HG02642 (cell line): ENCODE data around the gene PSG1.
"Not testable (repeated sequence)": the region's sequence is repeated elsewhere in the genome, so short reads cannot be mapped to it uniquely, and the experiment has no call there.

Experiments
- ATAC-seq: cut with Tn5 transposase; IDR thresholded peaks from one replicate; pipeline ENCODE4 v1.9.1; 2021; ENCODE audit warnings: mild to moderate bottlenecking; ENCODE audit not compliant: unreplicated experiment, poor library complexity

PSG1 gene

DNA sequence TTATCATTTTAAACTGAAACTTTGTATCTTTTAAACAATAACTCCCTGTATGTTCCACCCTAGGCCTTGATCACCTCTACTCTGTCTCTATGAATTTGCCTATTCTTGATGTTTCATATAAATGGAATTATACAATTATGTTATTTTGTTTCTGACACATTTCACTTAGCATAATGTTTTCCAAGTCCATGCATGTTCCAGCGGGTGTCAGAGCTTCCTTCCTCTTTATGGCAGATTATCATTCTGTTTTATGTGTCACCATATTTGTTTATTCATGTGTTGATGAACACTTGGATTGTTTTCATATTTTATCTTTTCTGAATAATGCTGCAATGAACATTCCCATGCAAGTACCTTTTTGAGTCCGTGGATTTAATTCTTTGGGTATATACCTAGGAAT, 3.2 kb upstream of the PSG1 start:
- ATAC-seq, result not testable (repeated sequence)

DNA sequence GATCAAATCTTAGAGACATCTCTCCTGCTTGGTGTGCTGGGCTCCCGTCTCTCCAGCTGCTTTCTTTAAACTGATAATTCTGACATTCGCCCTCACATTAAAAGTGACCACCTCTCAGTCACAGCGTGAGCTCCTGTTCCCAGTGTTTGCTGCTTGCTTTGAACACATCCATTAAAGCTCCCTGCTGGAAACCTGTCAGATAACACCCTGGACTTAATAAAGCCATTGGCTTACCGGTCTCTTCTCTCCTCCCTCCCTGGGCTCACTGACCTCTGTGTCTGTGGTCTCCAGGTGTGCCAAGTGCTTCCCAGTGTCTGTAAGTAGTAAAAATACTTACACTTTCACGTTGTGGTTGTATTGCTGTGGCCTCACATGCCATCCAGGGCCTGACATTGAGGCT, 2.5 kb upstream of the PSG1 start:
- ATAC-seq, result not testable (repeated sequence)

DNA sequence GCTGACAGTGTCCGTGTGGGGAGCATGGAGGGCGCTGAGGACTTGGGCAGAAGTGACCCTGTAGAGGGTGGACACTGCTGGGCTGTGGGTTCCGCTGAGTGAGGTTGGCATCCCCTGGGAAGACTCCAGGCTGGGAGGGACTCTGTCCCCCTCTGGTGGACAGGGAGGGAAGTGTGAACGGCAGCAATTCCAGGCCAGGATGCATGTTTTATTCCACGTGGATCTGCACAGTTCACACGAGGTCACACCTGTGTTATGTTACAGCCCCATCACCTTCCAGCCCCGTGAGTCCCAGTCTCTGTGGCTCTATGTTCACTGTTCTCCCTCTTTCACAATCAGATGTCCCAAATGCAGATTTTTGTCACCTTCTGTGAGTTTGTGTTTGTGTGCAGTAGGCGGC, 1.8 kb upstream of the PSG1 start:
- ATAC-seq, result not testable (repeated sequence)

DNA sequence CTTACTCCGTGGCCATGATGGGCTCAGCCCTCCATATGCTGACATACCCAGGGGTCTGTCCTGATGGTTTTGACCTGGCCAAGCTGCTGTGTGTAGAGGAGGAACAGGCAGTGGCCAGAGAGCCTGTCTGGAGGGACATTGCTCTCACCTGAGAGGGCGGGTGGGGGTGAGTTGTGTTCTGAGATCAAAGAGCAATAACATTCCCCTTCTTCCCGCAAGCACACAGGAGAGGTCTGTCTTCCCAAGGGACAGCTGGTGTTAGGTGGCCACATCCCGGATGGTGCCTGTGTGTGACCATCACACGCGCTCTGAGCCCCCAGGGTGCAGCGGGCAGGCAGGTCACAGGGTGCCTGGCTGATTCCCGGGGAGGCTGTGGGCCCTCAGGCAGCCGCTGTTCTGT, 1.1 kb upstream of the PSG1 start:
- ATAC-seq, result not testable (repeated sequence)

DNA sequence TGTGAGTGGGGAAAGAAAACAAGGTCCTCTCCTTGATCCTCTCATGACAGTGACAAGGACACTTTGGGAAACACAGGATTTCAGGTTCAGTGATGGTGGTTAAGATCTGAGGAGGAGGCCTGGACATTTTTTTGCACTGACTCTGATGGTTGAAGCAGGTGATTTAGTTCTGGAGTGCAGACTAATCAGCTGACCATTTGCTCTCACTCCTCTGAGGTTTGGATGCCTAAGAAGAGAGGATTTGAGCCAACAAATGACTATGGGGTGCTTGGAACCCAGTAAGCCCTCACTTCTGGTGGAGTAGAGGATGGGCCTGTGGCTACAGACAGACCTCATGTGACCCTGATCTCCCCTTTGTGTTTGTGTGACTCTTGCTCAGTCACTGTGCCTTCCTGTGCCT, 2.9 kb downstream of the PSG1 start:
- not testable (repeated sequence) for ATAC-seq

DNA sequence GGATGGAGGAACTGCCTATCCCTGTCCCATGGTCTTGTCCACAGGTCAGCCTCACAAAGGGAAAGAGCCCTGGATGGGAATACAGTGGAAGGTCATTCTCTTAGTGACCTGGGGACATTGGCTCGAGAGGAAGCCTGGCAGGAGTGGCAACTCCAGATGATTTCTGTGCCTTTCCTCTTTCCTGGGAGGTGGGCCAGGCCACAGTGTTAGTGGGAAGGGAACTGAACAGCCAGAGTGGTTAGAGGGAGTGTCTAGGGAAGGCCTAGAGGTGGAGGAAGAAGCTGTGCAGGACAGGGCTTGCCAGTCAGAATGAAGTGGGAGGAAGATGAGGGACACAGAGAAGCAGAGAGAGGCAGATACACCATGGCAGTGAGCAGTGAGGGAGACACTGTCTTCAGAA, 3.6 kb downstream of the PSG1 start:
- not testable (repeated sequence) for ATAC-seq

DNA sequence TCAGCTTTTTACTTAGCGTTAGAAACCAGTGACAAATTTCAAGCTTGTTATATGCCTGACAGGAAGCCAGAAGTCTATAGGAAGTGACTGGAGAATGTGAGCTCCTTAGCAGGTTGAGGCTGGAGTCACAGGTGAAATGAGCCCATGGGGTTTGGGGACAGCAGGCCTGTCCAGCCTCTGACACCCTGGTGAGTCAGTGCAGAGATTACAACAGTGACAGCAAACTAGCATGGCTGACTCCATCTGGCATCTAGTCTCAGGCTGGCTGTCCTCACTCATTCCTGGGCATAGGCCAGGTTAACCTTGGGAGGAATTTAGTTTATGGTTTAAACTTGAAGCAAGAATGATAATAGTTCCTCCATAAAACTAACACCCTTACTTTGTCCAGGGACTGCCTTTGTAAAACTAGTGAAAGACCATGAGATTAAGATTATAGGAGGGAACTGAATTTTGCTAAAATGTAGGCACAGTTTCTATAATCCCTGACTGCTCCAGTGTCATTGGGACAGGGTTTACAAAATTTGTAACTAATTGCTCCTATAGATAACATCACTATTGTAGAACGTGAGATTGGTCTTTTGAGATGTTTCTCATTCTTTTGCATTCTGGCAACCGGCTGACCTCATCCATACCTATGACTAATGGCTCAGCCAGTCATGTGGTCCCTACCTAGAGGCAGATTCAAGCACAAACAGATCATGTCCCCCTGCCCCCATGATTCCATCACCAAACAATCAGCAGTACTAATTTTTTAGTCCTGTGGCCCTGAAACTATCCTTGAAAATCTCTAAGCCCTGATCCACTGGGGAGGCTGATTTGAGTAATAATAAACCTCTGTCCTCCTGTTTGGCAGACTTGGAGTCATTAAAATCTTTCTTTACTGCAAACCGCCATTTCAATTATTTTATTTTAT, 4.4 kb downstream of the PSG1 start:
- ATAC-seq, result not testable (repeated sequence)

DNA sequence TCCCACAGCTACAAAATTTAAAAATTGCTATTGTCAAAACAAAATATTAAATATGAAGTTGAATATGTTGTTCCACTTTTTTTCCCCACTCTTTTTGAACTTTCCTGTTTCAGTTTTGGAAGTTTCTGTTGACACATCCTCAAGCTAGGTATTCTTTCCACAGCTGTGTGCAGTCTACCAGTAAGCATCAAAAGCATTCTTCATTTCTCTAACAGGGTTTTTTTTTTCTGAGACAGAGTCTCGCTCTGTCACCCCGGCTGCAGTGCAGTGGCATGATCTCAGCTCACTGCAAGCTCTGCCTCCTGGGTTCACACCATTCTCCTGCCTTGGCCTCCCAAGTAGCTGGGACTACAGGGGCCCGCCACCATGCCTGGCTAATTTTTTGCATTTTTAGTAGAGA, 5.4 kb downstream of the PSG1 start:
- ATAC-seq, result not testable (repeated sequence)

DNA sequence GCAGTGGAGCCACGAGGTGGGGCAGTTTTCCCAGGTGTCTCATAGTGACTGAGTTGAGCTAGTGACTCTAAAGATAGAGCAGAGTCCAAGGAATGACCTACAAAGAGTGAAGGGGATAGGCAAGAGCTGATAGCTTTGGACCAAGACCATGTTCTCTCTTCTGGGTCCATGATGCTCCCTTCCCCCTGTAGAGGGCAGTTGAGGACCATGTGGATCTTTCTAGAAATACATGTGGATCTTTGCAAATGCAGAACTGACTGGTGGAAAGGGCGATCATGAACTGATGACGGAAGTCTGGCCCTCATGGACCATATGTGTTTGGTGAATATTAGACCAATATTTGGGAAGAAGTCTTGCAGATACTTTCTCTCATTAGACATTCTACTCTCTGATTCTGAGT, 6.9 kb downstream of the PSG1 start:
- no peak for ATAC-seq

DNA sequence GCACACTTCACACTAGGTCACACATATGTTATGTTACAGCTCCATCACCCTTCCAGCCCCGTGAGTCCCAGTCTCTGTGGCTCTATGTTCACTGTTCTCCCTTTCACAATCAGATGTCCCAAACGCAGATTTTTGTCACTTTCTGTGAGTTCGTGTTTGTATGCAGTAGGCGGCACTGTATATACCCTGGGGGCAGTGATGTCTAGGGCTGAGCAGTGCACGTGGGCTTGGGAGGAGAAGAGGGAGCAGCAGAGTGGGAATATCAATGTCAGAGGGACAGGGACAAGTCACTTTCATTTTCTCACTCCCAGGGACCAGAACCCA, 22.0 kb downstream of the PSG1 start:
- ATAC-seq, result no peak

DNA sequence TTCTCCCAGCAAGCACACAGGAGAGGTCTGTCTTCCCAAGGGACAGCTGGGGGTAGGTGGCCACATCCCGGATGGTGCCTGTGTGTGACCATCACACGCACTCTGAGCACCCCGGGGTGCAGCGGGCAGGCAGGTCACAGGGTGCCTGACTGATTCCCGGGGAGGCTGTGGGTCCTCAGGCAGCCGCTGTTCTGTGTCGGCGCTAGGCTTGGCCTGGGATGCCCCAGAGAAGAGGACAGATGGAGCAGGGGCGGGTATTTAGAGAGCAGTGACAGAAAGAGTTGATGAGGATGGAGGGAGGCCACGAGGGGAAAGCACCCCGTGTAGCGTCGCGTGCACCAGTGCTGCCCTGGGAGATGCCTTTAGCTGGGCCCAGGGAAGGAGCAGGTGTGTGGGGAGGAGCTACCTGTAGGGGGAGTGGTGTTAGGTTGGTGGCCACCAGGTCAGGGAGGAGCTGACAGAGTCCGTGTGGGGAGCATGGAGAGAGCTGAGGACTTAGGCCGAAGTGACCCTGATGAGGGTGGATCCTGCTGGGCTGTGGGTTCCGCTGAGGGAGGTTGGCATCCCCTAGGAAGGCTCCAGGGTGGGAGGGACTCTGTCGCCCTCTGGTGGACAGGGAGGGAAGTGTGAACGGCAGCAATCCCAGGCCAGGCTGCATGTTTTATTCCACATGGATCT, 22.5 kb downstream of the PSG1 start:
- not testable (repeated sequence) for ATAC-seq

DNA sequence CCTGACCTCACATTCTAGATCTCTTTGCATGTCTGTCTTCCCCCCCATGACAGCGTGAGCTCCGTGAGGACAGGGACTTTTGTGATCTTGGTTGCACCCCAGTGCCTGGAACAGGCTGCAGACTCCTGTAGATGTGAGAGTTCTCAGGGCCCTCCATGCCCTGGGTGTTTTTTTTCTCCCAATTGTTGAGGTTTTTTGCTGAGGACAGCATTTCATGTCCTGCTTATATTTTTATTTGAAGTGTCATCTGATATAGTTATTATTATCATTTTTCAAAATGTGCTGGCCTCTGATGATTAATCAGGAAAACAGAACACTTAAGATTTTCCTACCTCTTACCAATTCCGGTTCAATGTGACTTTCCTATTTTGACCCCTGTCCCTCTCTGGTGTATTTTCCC, 24.8 kb downstream of the PSG1 start:
- not testable (repeated sequence) for ATAC-seq

DNA sequence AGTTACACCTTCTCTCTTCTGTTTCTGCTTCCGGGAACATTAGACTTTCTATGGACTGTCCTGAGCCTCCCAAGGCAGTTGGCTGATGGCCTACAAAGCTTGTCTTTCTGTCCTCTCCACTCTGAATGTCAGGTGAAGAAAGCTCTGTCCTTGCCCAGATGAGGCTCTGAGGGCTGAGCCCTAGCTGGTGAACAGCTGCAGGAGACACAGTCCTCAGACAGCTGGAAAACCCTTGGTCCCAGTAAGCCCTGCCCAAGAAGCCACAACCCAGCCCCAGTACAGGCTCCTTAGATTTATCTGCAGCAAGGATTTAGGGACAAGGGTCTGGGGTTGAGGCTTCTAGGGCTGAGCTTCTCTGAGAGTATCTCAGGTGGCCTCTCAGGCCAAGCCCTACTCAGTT, 26.3 kb downstream of the PSG1 start:
- not testable (repeated sequence) for ATAC-seq

DNA sequence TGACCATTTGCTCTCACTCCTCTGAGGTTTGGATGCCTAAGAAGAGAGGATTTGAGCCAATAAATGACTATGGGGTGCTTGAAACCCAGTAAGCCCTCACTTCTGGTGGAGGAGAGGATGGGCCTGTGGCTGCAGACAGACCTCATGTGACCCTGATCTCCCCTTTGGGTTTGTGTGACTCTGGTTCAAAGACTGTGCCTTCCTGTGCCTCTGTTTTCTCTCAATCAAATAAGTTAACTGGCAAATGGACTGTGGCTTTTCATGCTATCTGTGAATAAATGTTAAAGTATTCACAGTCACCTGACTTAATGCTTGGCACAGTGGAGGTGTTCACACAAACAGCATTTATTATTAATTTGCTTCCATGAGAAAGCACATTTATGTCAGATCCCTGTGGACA, 26.7 kb downstream of the PSG1 start:
- ATAC-seq, result not testable (repeated sequence)

DNA sequence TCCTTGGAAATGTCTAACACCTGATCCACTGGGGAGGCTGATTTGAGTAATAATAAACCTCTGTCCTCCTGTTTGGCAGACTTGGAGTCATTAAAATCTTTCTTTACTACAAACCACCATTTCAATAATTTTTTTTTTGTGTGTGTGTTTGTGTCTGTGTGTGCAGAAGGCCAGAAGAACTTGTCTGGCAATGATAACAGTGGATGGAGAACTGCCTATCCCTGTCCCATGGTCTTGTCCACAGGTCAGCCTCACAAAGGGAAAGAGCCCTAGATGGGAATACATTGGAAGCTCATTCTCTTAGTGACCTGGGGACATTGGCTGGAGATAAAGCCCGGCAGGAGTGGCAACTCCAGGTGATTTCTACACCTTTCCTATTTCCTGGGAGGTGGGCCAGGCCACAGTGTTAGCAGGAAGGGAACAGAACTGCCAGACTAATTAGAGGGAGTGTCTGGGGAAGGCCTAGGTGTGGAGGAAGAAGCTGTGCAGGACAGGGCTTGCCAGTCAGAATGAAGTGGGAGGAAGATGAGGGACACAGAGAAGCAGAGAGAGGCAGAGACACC, 27.7 kb downstream of the PSG1 start:
- ATAC-seq, result not testable (repeated sequence)

DNA sequence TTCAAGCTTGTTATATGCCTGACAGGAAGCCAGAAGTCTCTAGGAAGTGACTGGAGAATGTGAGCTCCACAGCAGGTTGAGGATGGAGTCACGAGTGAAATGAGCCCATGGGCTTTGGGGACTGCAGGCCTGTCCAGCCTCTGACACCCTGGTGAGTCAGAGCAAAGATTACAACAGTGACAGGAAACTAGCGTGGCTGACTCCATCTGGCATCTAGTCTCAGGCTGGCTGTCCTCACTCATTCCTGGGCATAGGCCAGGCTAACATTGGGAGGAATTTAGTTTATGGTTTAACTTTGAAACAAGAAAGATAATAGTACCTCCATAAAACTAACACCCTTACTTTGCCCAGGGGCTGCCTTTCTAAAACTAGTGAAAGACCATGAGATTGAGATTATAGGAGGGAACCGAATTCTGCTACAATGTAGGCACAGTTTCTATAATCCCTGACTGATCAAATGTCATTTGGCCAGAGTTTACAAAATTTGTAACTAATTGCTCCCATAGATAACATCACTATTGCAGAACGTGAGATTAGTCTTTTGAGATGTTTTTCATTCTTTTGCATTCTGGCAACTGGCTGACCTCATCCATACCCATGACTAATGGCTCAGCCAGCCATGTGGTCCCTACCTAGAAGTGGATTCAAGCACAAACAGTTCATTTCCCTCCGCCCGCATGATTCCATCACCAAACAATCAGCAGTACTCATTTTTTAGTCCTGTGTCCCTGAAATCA, 28.4 kb downstream of the PSG1 start:
- no peak for ATAC-seq

DNA sequence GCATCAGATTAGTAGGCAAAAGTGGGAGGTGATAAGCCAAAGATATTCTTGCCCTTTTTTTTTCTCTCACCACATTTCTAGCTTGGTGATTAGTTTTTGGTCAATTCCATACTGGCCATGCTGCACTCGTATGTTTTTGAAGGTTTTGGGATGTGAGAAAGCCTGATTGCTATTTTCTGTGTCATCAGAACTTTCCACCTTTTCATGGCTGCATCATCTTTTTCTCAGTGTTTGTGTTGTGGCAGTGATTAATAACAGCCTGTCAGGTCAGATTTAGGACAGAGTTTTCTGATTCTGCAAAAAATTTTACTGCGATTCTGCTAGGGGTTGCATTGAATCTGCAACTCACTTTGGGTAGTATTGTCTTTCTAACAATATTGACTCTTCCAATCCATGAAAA, 32.9 kb downstream of the PSG1 start:
- ATAC-seq, result no peak

DNA sequence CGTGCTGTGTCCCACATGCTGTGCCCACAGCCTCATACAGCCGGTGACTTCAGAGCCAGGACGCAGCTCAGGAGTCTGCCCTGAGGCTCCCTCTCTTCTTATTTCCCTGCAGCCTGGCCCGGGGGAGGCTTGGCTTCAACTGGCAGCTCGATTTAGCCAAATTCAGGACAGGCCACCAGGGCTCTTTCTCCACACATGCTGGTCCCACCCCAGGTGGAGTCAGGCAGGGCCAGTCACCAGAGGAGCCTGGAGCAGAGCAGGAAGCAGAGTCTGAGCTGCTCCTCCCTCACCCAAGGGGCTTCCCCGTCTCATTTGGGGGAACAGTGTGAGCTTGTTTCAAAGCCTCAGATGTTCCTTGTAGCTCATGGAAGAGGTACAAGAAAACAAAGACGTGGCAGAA, 35.9 kb downstream of the PSG1 start:
- not testable (repeated sequence) for ATAC-seq

DNA sequence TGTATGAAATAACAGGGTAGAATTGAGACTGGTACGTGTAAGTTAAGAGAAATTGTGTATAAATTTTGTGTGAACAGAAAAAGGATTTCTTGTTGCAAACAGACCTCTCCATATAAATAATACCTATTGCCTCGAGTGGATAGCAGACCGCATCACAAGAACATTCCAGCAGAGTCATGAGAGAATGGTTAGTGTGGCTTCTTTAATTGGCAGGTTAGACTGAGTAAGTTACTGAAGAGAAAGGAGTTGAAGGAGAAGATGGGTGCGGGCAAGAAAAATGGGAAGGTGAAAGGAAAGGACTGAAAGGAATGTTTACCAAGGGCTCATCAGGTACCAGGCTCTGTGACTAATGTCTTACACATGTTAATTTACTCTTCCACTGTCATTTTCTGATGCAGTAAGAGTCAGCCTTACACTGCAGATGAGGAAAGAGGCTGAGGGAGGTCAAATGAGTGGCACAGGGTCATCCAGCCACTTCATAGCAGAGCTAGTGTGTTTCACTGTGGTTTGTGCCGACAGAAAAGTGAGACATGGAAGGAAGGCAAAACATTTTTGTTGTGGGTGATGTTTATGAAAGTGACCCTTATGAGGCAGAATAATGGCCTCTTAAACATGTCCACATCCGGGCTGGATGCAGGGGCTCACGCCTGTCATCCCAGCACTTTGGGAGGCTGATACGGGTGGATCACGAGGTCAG, 46.6 kb downstream of the PSG1 start:
- ATAC-seq, result not testable (repeated sequence)

DNA sequence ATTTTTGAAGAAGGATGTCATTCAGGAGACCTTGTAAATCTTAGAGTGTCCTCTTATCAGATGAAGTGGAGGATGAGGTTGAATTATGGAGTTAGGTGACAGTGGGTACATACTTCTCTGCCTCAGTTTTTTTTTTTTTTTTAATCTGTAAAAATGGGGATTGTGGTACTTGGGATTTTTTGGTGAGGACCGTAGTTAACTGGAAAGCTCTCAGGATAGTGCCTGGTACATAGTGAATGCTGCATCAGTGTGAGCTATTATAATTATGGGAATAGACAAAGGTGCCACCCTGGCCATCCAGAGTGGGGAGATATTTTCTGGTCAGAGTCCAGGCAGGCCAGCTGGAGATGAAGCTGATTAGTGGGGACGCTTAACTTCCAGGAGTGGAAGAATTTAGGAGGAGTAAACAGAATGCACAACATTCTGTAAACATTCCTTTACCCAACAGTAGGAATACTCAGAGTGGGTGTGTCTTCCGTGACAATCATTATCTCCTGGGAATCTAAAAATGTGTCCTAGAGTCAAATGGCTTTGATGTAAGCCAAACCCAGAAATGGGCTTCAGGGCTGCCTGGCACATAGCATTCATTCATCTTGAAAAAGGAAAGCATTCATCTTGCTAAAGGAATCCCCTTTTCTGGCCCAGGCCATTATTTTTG, 47.4 kb downstream of the PSG1 start:
- ATAC-seq, result not testable (repeated sequence)
